ENCODE results near the gene ZSWIM9.
"Not testable (repeated sequence)": the region's sequence is repeated elsewhere in the genome, so short reads cannot be mapped to it uniquely, and the experiment has no call there.

The ZSWIM9 gene

GRCh38 chr19:48210005-48210404 is 39.5 kb downstream of the ZSWIM9 start:
- Histone ChIP-seq H3K27ac (ENCODE audit: low read length) (no peak overlapping the region), H3K4me1 (ENCODE audit: insufficient read depth, low read length) (peaks cover 7% of the 10 kb centered on the region), H3K9ac (ENCODE audit: low read depth, low read length) (no peak overlapping the region), H3K27me3 (ENCODE audit: insufficient read depth, low read length, poor library complexity) (no peaks in the 10 kb centered on the region), H3K4me3 (ENCODE audit: low read depth in 1 of 2, low read length in 2 of 2) (no peak overlapping the region), H2AFZ (ENCODE audit: low read depth, low read length) (no peak overlapping the region), H3K4me2 (ENCODE audit: insufficient read depth, low read length) (no peak overlapping the region), H3K79me2 (ENCODE audit: insufficient read depth, low read length) (peaks cover 12% of the 10 kb centered on the region), H3K9me3 (ENCODE audit: insufficient read depth, low read length, severe bottlenecking) (no peaks in the 10 kb centered on the region), H3K36me3 (ENCODE audit: insufficient read depth, low read length) (peaks cover 37% of the 10 kb centered on the region), H4K20me1 (ENCODE audit: insufficient read depth, low read length) (no peaks in the 10 kb centered on the region)
- no peak for TF ChIP-seq EZH2 (IDR thresholded peaks at IDR 0.05; ENCODE audit: borderline replicate concordance, low read depth, low read length, severe bottlenecking)
- DNase-seq (no peak), ATAC-seq (ENCODE audit: insufficient read depth, low read depth) (no peak)

DNA sequence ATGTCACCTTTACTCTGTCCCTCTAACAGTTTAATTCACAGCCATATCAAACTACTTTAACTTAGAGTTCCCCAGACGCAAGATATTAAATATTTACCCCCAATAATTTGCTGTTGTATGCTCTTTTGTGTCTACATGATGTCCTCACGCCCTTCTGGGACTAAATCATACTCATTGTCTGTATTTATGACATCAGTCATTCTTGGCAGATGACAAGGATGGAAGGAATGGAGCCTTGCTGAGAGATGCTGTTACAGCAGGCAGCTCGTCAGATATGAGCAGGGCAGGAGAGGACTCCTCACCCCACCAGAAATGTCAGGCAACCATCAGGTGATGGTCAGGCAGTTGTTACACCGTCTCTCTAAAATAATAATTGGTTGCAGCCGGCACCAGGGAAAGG is 43.5 kb downstream of the ZSWIM9 start:
- Histone ChIP-seq H3K27ac (ENCODE audit: low read length) (no peak overlapping the region), H3K79me2 (ENCODE audit: insufficient read depth, low read length) (no peaks in the 10 kb centered on the region), H3K4me2 (ENCODE audit: insufficient read depth, low read length) (no peak overlapping the region), H4K20me1 (ENCODE audit: insufficient read depth, low read length) (no peaks in the 10 kb centered on the region), H3K9ac (ENCODE audit: low read depth, low read length) (no peak overlapping the region), H3K4me3 (ENCODE audit: low read depth in 1 of 2, low read length in 2 of 2) (no peak overlapping the region), H2AFZ (ENCODE audit: low read depth, low read length) (no peak overlapping the region), H3K9me3 (ENCODE audit: insufficient read depth, low read length, severe bottlenecking) (no peaks in the 10 kb centered on the region), H3K36me3 (ENCODE audit: insufficient read depth, low read length) (peaks cover 33% of the 10 kb centered on the region), H3K4me1 (ENCODE audit: insufficient read depth, low read length) (no peaks in the 10 kb centered on the region), H3K27me3 (ENCODE audit: insufficient read depth, low read length, poor library complexity) (no peaks in the 10 kb centered on the region)
- TF ChIP-seq EZH2 (IDR thresholded peaks at IDR 0.05; ENCODE audit: borderline replicate concordance, low read depth, low read length, severe bottlenecking), result no peak
- no peak for TF ChIP-seq CTCF (IDR thresholded peaks at IDR 0.05; ENCODE audit: borderline replicate concordance, extremely low read depth, low read length, poor library complexity, severe bottlenecking)
- DNase-seq (no peak), ATAC-seq (ENCODE audit: insufficient read depth, low read depth) (no peak)

DNA sequence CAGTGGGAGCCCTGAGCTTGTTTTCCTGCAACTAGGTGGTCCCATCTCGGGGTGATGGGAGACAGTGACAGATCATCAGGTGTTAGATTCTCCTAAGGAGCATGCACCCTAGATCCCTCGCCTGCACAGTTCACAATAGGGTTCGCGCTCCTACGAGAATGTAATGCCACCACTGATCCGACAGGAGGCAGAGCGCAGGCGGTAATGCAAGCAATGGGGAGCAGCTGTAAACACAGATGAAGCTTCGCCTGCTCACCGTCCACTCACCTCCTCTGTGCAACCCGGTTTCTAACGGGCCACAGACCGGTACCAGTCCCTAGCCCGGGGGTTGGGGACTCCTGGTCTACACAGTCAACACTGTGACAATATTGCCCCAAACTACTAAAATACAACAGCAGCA is 46.5 kb downstream of the ZSWIM9 start:
- Histone ChIP-seq H3K36me3 (ENCODE audit: insufficient read depth, low read length) (peaks cover 33% of the 10 kb centered on the region), H3K4me2 (ENCODE audit: insufficient read depth, low read length) (no peak overlapping the region), H3K79me2 (ENCODE audit: insufficient read depth, low read length) (no peaks in the 10 kb centered on the region), H3K9me3 (ENCODE audit: insufficient read depth, low read length, severe bottlenecking) (no peaks in the 10 kb centered on the region), H3K27ac (ENCODE audit: low read length) (no peak overlapping the region), H2AFZ (ENCODE audit: low read depth, low read length) (no peak overlapping the region), H3K9ac (ENCODE audit: low read depth, low read length) (no peak overlapping the region), H3K27me3 (ENCODE audit: insufficient read depth, low read length, poor library complexity) (no peaks in the 10 kb centered on the region), H3K4me1 (ENCODE audit: insufficient read depth, low read length) (no peaks in the 10 kb centered on the region), H4K20me1 (ENCODE audit: insufficient read depth, low read length) (no peaks in the 10 kb centered on the region), H3K4me3 (ENCODE audit: low read depth in 1 of 2, low read length in 2 of 2) (no peak overlapping the region)
- no peak for DNase-seq
- TF ChIP-seq EZH2 (IDR thresholded peaks at IDR 0.05; ENCODE audit: borderline replicate concordance, low read depth, low read length, severe bottlenecking), result no peak
- no peak for TF ChIP-seq CTCF (IDR thresholded peaks at IDR 0.05; ENCODE audit: borderline replicate concordance, extremely low read depth, low read length, poor library complexity, severe bottlenecking)
- no peak for ATAC-seq (ENCODE audit: insufficient read depth, low read depth)

GRCh38 chr19:48218997-48219396 is 48.5 kb downstream of the ZSWIM9 start:
- TF ChIP-seq EZH2 (IDR thresholded peaks at IDR 0.05; ENCODE audit: borderline replicate concordance, low read depth, low read length, severe bottlenecking) (no peak), CTCF (IDR thresholded peaks at IDR 0.05; ENCODE audit: borderline replicate concordance, extremely low read depth, low read length, poor library complexity, severe bottlenecking) (no peak)
- no peaks in the 10 kb centered on the region for H4K20me1 ChIP-seq (ENCODE audit: insufficient read depth, low read length)
- no peak for ATAC-seq (ENCODE audit: insufficient read depth, low read depth)
- no peak for DNase-seq
- no peaks in the 10 kb centered on the region for H3K79me2 ChIP-seq (ENCODE audit: insufficient read depth, low read length)
- H3K9me3 ChIP-seq (ENCODE audit: insufficient read depth, low read length, severe bottlenecking), result no peaks in the 10 kb centered on the region
- no peak overlapping the region for H2AFZ ChIP-seq (ENCODE audit: low read depth, low read length)
- H3K4me1 ChIP-seq (ENCODE audit: insufficient read depth, low read length), result no peaks in the 10 kb centered on the region
- H3K27me3 ChIP-seq (ENCODE audit: insufficient read depth, low read length, poor library complexity), result no peaks in the 10 kb centered on the region
- no peak overlapping the region for H3K27ac ChIP-seq (ENCODE audit: low read length)
- no peak overlapping the region for H3K4me3 ChIP-seq (ENCODE audit: low read depth in 1 of 2, low read length in 2 of 2)
- H3K4me2 ChIP-seq (ENCODE audit: insufficient read depth, low read length), result no peak overlapping the region
- peaks cover 27% of the 10 kb centered on the region for H3K36me3 ChIP-seq (ENCODE audit: insufficient read depth, low read length)
- H3K9ac ChIP-seq (ENCODE audit: low read depth, low read length), result no peak overlapping the region

- not testable (repeated sequence) for H3K27me3 ChIP-seq (ENCODE audit: insufficient read depth, low read length, poor library complexity); ATAC-seq (ENCODE audit: insufficient read depth, low read depth); H3K4me3 ChIP-seq (ENCODE audit: low read depth in 1 of 2, low read length in 2 of 2); DNase-seq; H3K9ac ChIP-seq (ENCODE audit: low read depth, low read length); H3K27ac ChIP-seq (ENCODE audit: low read length); H3K79me2 ChIP-seq (ENCODE audit: insufficient read depth, low read length); H2AFZ ChIP-seq (ENCODE audit: low read depth, low read length); H3K4me1 ChIP-seq (ENCODE audit: insufficient read depth, low read length); H4K20me1 ChIP-seq (ENCODE audit: insufficient read depth, low read length); H3K9me3 ChIP-seq (ENCODE audit: insufficient read depth, low read length, severe bottlenecking); H3K4me2 ChIP-seq (ENCODE audit: insufficient read depth, low read length)
- H3K36me3 ChIP-seq (ENCODE audit: insufficient read depth, low read length), result peaks cover 19% of the 10 kb centered on the region
These were observed 50.3 kb downstream of the ZSWIM9 start for GRCh38 chr19:48220784-48221183.
